Left renal pelvis (tissue), 4 donors: ENCODE results near the gene CD8B2. TPM values are rescaled to one million over a fixed set of nuclear protein-coding genes. Genes with fewer than 3 reads are reported as not detected.
A peak's percentile ranks its signal among the peaks of the same experiment; 100 is the strongest.
"Not testable (repeated sequence)": the region's sequence is repeated elsewhere in the genome, so short reads cannot be mapped to it uniquely, and the experiment has no call there.

Source experiments
- DNase-seq, 4 donors: peaks; one replicate each; pipeline ENCODE4 v3.0.0-alpha.2; 2013; ENCODE audit warnings: low read depth in 4 of 4, low spot score in 3 of 4
- polyA plus RNA-seq, 4 donors: library from polyadenylated mRNA; unstranded; fragments of 120-200 nt; gene quantifications; one replicate each; pipeline ENCODE4 v1.2.1, GENCODE V29; 2013; ENCODE audit not compliant: insufficient read length in 4 of 4

The CD8B2 gene
- polyA plus RNA-seq, 4 donors, result 0.13 to 0.40 (median 0.22) TPM

- not testable (repeated sequence) for DNase-seq
Observed at GRCh38 chr2:106511476-106511901, 24.3 kb downstream of the CD8B2 start.

- DNase-seq, result not testable (repeated sequence)
Observed at GRCh38 chr2:106511934-106512333, 24.8 kb downstream of the CD8B2 start.

- not testable (repeated sequence) for DNase-seq
Observed at GRCh38 chr2:106513391-106513790, 26.2 kb downstream of the CD8B2 start.

- not testable (repeated sequence) for DNase-seq
Observed at GRCh38 chr2:106514827-106515226, 27.7 kb downstream of the CD8B2 start.

GRCh38 chr2:106516436-106516835, 29.3 kb downstream of the CD8B2 start:
- DNase-seq, result no peak

- no peak for DNase-seq
Observed at GRCh38 chr2:106516864-106517263, 29.7 kb downstream of the CD8B2 start.

GRCh38 chr2:106517329-106517728, 30.2 kb downstream of the CD8B2 start:
- no peak for DNase-seq

- DNase-seq, result no peak
Observed at GRCh38 chr2:106519767-106520166, 32.6 kb downstream of the CD8B2 start.

- no peak for DNase-seq
Observed at GRCh38 chr2:106521016-106521415, 33.9 kb downstream of the CD8B2 start.

- no peak for DNase-seq
Observed at GRCh38 chr2:106523976-106524665, 37.0 kb downstream of the CD8B2 start.

GRCh38 chr2:106530866-106531265, 43.7 kb downstream of the CD8B2 start:
- DNase-seq, result no peak

GRCh38 chr2:106531676-106532214, 44.6 kb downstream of the CD8B2 start:
- no peak for DNase-seq

- no peak for DNase-seq
Observed at GRCh38 chr2:106532236-106532635, 45.1 kb downstream of the CD8B2 start.

GRCh38 chr2:106534471-106534870, 47.3 kb downstream of the CD8B2 start:
- DNase-seq, result no peak

- no peak for DNase-seq
Observed at GRCh38 chr2:106536490-106536889, 49.3 kb downstream of the CD8B2 start.

GRCh38 chr2:106537047-106537446, 49.9 kb downstream of the CD8B2 start:
- DNase-seq, result no peak

GRCh38 chr2:106537791-106538191, 50.6 kb downstream of the CD8B2 start:
- no peak for DNase-seq

GRCh38 chr2:106540886-106541285, 53.7 kb downstream of the CD8B2 start:
- DNase-seq, result no peak

- DNase-seq, result no peak
Observed at GRCh38 chr2:106541333-106541732, 54.2 kb downstream of the CD8B2 start.

- DNase-seq, result peak; percentile 48 to 64 (median 54)
Observed at GRCh38 chr2:106542746-106543359, 55.7 kb downstream of the CD8B2 start.

GRCh38 chr2:106545007-106545406, 57.8 kb downstream of the CD8B2 start:
- no peak for DNase-seq

- no peak for DNase-seq
Observed at GRCh38 chr2:106546391-106546990, 59.3 kb downstream of the CD8B2 start.
